GM23338 (cell line): ENCODE results near the gene CEP55. TPM values are rescaled to one million over a fixed set of nuclear protein-coding genes. Genes with fewer than 3 reads are reported as not detected.

Experiments
- EZH2phosphoT487 ChIP-seq: fragments of 200-600 bp; sonication (generic); IDR thresholded peaks from one replicate; pipeline ENCODE4 v1.8.1; 2018; ENCODE audit warnings: antibody characterized with exemption; ENCODE audit not compliant: unreplicated experiment
- NANOG ChIP-seq: IDR thresholded peaks from 2 replicates; pipeline ENCODE4 v1.6.1; 2016; ENCODE audit warnings: antibody characterized with exemption, borderline replicate concordance
- ZNF331 ChIP-seq: fragments of 250-450 bp; sonication (Bioruptor Pico); IDR thresholded peaks from 2 replicates; pipeline ENCODE4 v1.5.0; 2020; ENCODE audit warnings: low read depth, mild to moderate bottlenecking, moderate library complexity
- ZNF462 ChIP-seq: fragments of 250-450 bp; sonication (Bioruptor Pico); IDR thresholded peaks from 2 replicates; pipeline ENCODE4 v1.5.0; 2020; ENCODE audit warnings: mild to moderate bottlenecking, moderate library complexity
- polyA plus RNA-seq: library from polyadenylated mRNA; unstranded; fragments of >200 nt; fragmentation: Nextera tagmentation; extraction: Ambion mirVana; gene quantifications from 2 replicates; pipeline ENCODE4 v1.2.1, GENCODE V29; 2016
- small RNA-seq: library from RNA; depleted of rRNA; stranded (forward); fragments of <200 nt; gene quantifications from one replicate; pipeline ENCODE3, GENCODE V24; 2014; ENCODE audit warnings: low replicate concordance
- total RNA-seq: library from RNA; depleted of rRNA; stranded (reverse); fragments of >200 nt; shearing (Covaris generic); gene quantifications from 2 replicates; pipeline ENCODE4 v1.2.3, GENCODE V29; 2014; rRNA removed

Gene CEP55
- total and polyA plus RNA-seq, 2 experiments from 2014 or later = 12.4 to 22.4 TPM

- no peak for TF ChIP-seq ZNF462
- TF ChIP-seq NANOG = no peak
- TF ChIP-seq EZH2phosphoT487 = no peak
- no peak for TF ChIP-seq ZNF331 (CRISPR knock-in tag)
Observed at GRCh38 chr10:93577565-93577964, 81.2 kb downstream of the CEP55 start (continued).

Small RNAs within 50 kb of the gene (small RNA-seq; reads per million reads assigned to genes)
- gene RNA5SP323 = not detected

Other genes starting within 250 kb of the CEP55 start
- gene MYOF, start 14.3 kb upstream of the CEP55 start, total RNA-seq = 0.54 and 1.4 TPM in 2 replicates
- gene MYOF, start 14.3 kb upstream of the CEP55 start, polyA plus RNA-seq = 0.45 and 0.82 TPM in 2 replicates
- gene FFAR4, start 70.1 kb downstream of the CEP55 start, total RNA-seq = not detected in 2 replicates
- gene FFAR4, start 70.1 kb downstream of the CEP55 start, polyA plus RNA-seq = 0.06 TPM in 1 of 2 replicates, not detected in the other
- 0.23 and 1.0 TPM in 2 replicates for gene RBP4, start 104.6 kb downstream of the CEP55 start, total RNA-seq
- gene RBP4, start 104.6 kb downstream of the CEP55 start, polyA plus RNA-seq = 0.47 and 0.79 TPM in 2 replicates
- gene PDE6C, start 115.9 kb downstream of the CEP55 start, total RNA-seq = not detected in 2 replicates
- gene PDE6C, start 115.9 kb downstream of the CEP55 start, polyA plus RNA-seq = 0.06 and 0.17 TPM in 2 replicates
- gene FRA10AC1, start 206.0 kb downstream of the CEP55 start, total RNA-seq = 12.1 and 51.5 TPM in 2 replicates
- 34.3 and 35.4 TPM in 2 replicates for gene FRA10AC1, start 206.0 kb downstream of the CEP55 start, polyA plus RNA-seq